Gastroesophageal sphincter (tissue), 4 donors: Measurements from ENCODE around the gene ZNF394. TPM values are rescaled to one million over a fixed set of nuclear protein-coding genes. Genes with fewer than 3 reads are reported as not detected.
"Not testable (repeated sequence)": the region's sequence is repeated elsewhere in the genome, so short reads cannot be mapped to it uniquely, and the experiment has no call there.

ENCODE experiments used
- ATAC-seq: fragments of 150-250 bp; one replicate; pipeline ENCODE4 v1.9.1; 2016; ENCODE audit warnings: mild to moderate bottlenecking, moderate library complexity
- H3K27ac ChIP-seq, 4 donors: fragments of 200-600 bp; sonication (generic) in 3 of 4; 1 replicate in 3 of 4; 2 replicates in 1 of 4; pipeline ENCODE4 v1.5.1; 2016 to 2019
- H3K27me3 ChIP-seq: fragments of 200-600 bp; sonication (generic); one replicate; pipeline ENCODE4 v1.5.1; 2019
- H3K36me3 ChIP-seq, 2 donors: fragments of 200-600 bp; sonication (generic); one replicate each; pipeline ENCODE4 v1.5.1; 2019; ENCODE audit warnings: control low read depth in 1 of 2
- H3K4me1 ChIP-seq, 3 donors: fragments of 200-600 bp; sonication (generic); 1 replicate in 2 of 3; 2 replicates in 1 of 3; pipeline ENCODE4 v1.5.1; 2016 to 2019; ENCODE audit warnings: control low read depth in 2 of 3
- H3K4me3 ChIP-seq, 2 donors: fragments of 200-600 bp; sonication (generic); one replicate each; pipeline ENCODE4 v1.5.1; 2019; ENCODE audit warnings: mild to moderate bottlenecking in 1 of 2, moderate library complexity in 1 of 2
- H3K9me3 ChIP-seq, 3 donors: fragments of 200-600 bp; sonication (generic); one replicate each; pipeline ENCODE4 v1.5.1; 2017 to 2019; ENCODE audit warnings: control low read depth in 2 of 3
- EP300 ChIP-seq: sonication (generic); formaldehyde crosslinking; IDR thresholded peaks from one replicate; pipeline ENCODE4 v1.6.1; 2017; ENCODE audit warnings: antibody characterized with exemption, mild to moderate bottlenecking
- POLR2A ChIP-seq, 2 donors: fragments of 450-650 bp; IDR thresholded peaks; one replicate each; pipeline ENCODE4 v1.6.1; 2017; ENCODE audit warnings: antibody characterized with exemption in 2 of 2, mild to moderate bottlenecking in 2 of 2, moderate library complexity in 1 of 2
- POLR2AphosphoS5 ChIP-seq: sonication (generic); formaldehyde crosslinking; IDR thresholded peaks from one replicate; pipeline ENCODE4 v1.6.1; 2017; ENCODE audit warnings: antibody characterized with exemption
- WGBS, 2 donors: methylation state at CpG; one replicate each; pipeline ENCODE4 v1.1.5; 2018; ENCODE audit warnings: low coverage in 1 of 2; 5-methylcytosine and 5-hydroxymethylcytosine counted together
- total RNA-seq, 4 donors: library from RNA; depleted of rRNA; stranded (reverse); fragments of >200 nt; gene quantifications; one replicate each; pipeline ENCODE4 v1.1.0, GENCODE V29; 2016
- TF ChIP-seq, protein P1 (sequence below), 4 experiments: fragments of 200-600 bp in 2 of 4; fragments of 450-650 bp in 2 of 4; sonication (generic) in 1 of 4; IDR thresholded peaks; one replicate each; pipeline ENCODE4 v1.5.1; 2017 to 2019; ENCODE audit warnings: antibody characterized with exemption in 4 of 4, mild to moderate bottlenecking in 2 of 4, moderate library complexity in 2 of 4

Gene ZNF394
- 10 to 100 TPM; 29.9 to 54.1 (median 45.1) TPM for total RNA-seq

DNA sequence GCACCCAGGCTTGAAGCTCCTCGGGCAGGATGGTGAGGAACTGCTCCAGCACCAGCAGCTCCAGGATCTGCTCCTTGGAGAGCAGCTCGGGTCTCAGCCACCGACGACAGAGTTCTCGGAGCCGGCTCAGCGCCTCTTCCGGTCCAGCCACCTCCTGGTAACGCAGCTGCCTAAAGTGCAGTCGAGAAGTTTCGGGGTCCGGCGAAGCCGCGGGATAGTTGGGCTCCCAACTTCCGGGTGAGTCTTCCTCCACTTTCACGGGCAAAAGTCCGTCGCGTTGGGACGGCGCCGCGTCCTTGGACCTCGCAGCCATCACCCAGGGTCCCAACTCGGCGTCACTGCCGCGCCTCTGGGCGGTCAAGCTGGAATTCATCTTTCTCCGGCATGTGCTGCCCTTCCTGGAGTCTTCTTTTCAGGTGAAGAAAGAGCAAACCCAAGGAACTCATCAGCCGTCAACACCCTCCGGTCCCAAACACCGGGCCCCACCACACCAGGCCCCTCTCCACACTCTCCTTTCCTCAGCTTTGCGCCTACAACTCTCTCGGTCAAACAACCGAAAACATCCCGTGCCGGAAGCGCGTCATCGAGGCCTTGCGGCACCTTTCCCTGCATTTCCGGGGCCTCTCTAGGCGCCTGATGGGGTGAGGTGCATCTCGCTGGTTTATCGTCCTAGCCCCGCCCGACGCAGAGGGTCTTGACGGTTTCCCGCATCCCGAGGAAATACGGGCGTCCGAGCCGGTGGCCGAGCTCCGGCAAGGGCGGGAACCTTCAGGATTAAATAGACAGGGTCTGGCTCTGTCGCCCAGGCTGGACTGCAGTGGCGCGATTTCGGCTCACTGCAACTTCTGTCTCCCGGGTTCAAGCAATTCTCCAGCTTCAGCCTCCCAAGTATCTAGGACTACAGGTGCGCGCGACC, at the start of gene ZNF394:
Gene ZNF394, minus strand, starts transcription at position 561 of the 916 bp plus-strand sequence. Its CDS starts 188 bp downstream, at position 373.
- Histone ChIP-seq H3K27me3 (no peaks in the 10 kb centered on the region), H3K4me3 (peak within 1 kb of the TSS; percentile 85 to 88), H3K4me1 (peaks cover 2 to 47% (median 21%) of the 10 kb centered on the region in 3 donors), H3K9me3 (peaks cover 0 to 6% (median 0%) of the 10 kb centered on the region in 3 donors), H3K36me3 (peaks cover 0 to 36% of the 10 kb centered on the region in 2 donors), H3K27ac (peak within 1 kb of the TSS; percentile 77 to 97 (median 96))
- peak; percentile 49 for ATAC-seq
- 0 to 2% methylated on average over 14 to 29 of the region's 68 CpGs for WGBS, 2 donors
- TF ChIP-seq POLR2AphosphoS5: peak; percentile 93
- TF ChIP-seq POLR2A (IDR thresholded peaks at IDR 0.05): peak; percentile 56 to 71
- TF ChIP-seq, protein P1, sequence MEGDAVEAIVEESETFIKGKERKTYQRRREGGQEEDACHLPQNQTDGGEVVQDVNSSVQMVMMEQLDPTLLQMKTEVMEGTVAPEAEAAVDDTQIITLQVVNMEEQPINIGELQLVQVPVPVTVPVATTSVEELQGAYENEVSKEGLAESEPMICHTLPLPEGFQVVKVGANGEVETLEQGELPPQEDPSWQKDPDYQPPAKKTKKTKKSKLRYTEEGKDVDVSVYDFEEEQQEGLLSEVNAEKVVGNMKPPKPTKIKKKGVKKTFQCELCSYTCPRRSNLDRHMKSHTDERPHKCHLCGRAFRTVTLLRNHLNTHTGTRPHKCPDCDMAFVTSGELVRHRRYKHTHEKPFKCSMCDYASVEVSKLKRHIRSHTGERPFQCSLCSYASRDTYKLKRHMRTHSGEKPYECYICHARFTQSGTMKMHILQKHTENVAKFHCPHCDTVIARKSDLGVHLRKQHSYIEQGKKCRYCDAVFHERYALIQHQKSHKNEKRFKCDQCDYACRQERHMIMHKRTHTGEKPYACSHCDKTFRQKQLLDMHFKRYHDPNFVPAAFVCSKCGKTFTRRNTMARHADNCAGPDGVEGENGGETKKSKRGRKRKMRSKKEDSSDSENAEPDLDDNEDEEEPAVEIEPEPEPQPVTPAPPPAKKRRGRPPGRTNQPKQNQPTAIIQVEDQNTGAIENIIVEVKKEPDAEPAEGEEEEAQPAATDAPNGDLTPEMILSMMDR (IDR thresholded peaks at IDR 0.05): peak in 1 of 4 experiments; percentile 15
- TF ChIP-seq EP300: no peak

DNA sequence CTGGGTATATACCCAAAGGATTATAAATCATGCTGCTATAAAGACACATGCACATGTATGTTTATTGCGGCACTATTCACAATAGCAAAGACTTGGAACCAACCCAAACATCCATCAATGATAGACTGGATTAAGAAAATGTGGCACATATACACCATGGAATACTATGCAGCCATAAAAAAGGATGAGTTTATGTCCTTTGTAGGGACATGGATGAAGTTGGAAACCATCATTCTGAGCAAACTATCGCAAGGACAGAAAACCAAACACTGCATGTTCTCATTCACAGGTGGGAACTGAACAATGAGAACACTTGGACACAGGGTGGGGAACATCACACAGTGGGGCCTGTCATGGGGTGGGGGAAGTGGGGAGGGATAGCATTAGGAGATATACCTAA, 49.5 kb upstream of the ZNF394 start:
- WGBS, 2 donors: no CpG with 5 or more reads among the region's 2 CpGs
- H3K27me3 ChIP-seq, H3K27ac ChIP-seq, H3K4me3 ChIP-seq, ATAC-seq, H3K9me3 ChIP-seq: not testable (repeated sequence)
- peaks cover 0 to 24% (median 13%) of the 10 kb centered on the region in 3 donors for H3K4me1 ChIP-seq
- peaks cover 0 to 34% of the 10 kb centered on the region in 2 donors for H3K36me3 ChIP-seq

DNA sequence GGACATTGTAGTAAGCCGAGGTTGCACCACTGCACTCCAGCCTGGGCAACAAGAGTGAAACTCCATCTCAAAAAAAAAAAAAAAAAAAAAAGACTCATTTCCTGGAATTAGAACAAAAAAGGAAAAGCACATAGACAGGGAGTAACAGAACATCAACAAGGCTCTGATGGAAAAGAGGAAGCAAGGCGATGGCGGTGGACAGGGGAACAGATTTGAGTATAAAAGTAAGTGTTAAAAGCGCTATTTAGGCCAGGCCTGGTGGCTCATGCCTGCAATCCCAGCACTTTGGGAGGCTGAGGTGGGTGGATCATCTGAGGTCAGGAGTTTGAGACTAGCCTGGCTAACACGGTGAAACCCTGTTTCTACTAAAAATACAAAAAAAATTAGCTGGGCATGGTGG, 45.2 kb upstream of the ZNF394 start:
- Histone ChIP-seq H3K9me3 (peaks cover 0 to 40% (median 1%) of the 10 kb centered on the region in 3 donors), H3K36me3 (peaks cover 0 to 38% of the 10 kb centered on the region in 2 donors)
- WGBS, 2 donors: 96 to 98% methylated on average over 4 of the region's 5 CpGs
- not testable (repeated sequence) for H3K4me1 ChIP-seq, H3K27ac ChIP-seq, H3K27me3 ChIP-seq, H3K4me3 ChIP-seq, ATAC-seq

DNA sequence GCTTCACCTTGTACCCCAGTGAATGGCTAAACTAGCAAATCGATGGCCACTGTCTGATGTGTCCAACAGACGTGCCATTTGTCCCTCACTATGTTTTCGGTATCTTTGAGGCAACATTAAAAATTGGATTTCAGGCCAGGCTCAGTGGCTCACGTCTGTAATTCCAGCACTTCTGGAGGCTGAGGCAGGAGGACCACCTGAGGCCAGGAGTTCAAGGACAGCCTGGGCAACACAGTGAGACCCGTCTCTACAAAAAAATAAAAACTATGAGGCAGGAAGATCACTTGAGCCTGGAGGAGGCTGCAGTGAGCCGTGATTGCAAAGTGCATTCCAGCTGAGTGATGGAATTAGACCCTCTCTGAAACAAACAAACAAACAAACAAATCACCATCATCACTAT, 43.8 kb upstream of the ZNF394 start:
- Histone ChIP-seq H3K9me3 (peaks cover 0 to 54% (median 1%) of the 10 kb centered on the region in 3 donors), H3K36me3 (peaks cover 0 to 35% of the 10 kb centered on the region in 2 donors), H3K4me1 (no peaks in the 10 kb centered on the region), H3K27ac (no peak overlapping the region), H3K27me3 (no peaks in the 10 kb centered on the region), H3K4me3 (no peak overlapping the region)
- TF ChIP-seq, protein P1 (IDR thresholded peaks at IDR 0.05): no peak
- TF ChIP-seq POLR2A (IDR thresholded peaks at IDR 0.05) (no peak), EP300 (no peak), POLR2AphosphoS5 (no peak)
- no peak for ATAC-seq
- WGBS, 2 donors: 94 to 100% methylated on average over 1 to 6 of the region's 6 CpGs

DNA sequence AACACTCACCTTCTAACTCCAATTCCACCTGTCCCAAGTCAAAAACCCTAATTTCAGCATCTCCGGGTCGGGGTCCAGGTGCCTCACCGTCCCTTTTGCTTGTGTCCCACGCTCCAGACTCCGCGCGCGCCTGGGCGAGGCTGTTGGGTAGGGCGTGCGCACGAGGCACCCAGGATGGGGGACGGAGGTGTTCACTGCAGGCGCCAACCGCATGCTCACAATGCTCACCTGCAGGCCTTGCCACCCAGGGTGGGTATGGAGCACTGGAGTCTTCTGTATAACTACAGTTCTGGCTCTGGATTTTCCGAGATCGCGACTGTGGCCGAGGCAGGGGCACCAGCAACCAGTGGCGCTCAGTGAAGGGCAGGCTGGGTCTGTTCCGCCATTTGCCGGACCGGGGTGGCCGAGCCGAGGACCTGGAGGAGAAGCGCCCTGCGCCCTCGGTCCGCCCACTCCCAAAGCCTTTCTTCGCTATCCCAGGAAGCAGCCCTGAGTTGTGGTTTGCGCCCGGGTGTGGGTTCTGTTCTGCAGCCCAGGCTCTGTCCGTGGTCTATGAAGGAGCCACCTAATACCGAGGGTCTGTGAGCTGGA, 43.1 kb upstream of the ZNF394 start:
- Histone ChIP-seq H3K27ac (no peak overlapping the region), H3K4me3 (no peak overlapping the region), H3K27me3 (no peaks in the 10 kb centered on the region), H3K4me1 (no peaks in the 10 kb centered on the region), H3K36me3 (peaks cover 0 to 28% of the 10 kb centered on the region in 2 donors), H3K9me3 (peaks cover 0 to 59% (median 1%) of the 10 kb centered on the region in 3 donors)
- ATAC-seq: no peak
- WGBS, 2 donors: 91% methylated on average over 8 of the region's 34 CpGs; no CpG with 5 or more reads in 1 of the 2 donors
- TF ChIP-seq, protein P1 (IDR thresholded peaks at IDR 0.05): no peak
- no peak for TF ChIP-seq EP300
- no peak for TF ChIP-seq POLR2AphosphoS5
- TF ChIP-seq POLR2A (IDR thresholded peaks at IDR 0.05): no peak
